SU-DHL-6 (cell line): Measurements from ENCODE around the gene PPP1R3C.

ENCODE experiments used
- H2AFZ ChIP-seq: fragments of 200-600 bp; sonication (generic); 2 replicates; pipeline ENCODE4 v1.6.1; 2014; ENCODE audit warnings: low read depth, mild to moderate bottlenecking, moderate library complexity, mixed read lengths, antibody characterized with exemption, low read length; ENCODE audit not compliant: severe bottlenecking
- H3F3A ChIP-seq: fragments of 200-600 bp; shearing (Covaris generic); 2 replicates; pipeline ENCODE4 v1.6.0; 2016; ENCODE audit warnings: antibody characterized with exemption, mild to moderate bottlenecking; ENCODE audit not compliant: insufficient read depth
- H3K27ac ChIP-seq: fragments of 200-600 bp; sonication (generic); 2 replicates; pipeline ENCODE4 v1.5.1; 2016; ENCODE audit warnings: low read depth, mild to moderate bottlenecking, low read length, moderate library complexity, mixed read lengths
- H3K27me3 ChIP-seq: fragments of 200-600 bp; sonication (generic), shearing (Covaris generic); 2 replicates; pipeline ENCODE4 v1.6.0; 2014; ENCODE audit warnings: mild to moderate bottlenecking, low read length
- H3K36me3 ChIP-seq: fragments of 200-600 bp; sonication (generic); 2 replicates; pipeline ENCODE4 v1.6.1; 2014; ENCODE audit warnings: mild to moderate bottlenecking, low read length, mixed read lengths
- H3K4me2 ChIP-seq: fragments of 300-600, 200-600 bp; shearing (Covaris generic), sonication (generic); 2 replicates; pipeline ENCODE4 v1.6.0; 2014; ENCODE audit warnings: low read length, low read depth, mild to moderate bottlenecking; ENCODE audit not compliant: poor library complexity, severe bottlenecking
- H3K4me3 ChIP-seq: fragments of 200-600 bp; sonication (generic); 2 replicates; pipeline ENCODE4 v1.5.1; 2014; ENCODE audit warnings: antibody characterized with exemption, low read length, mild to moderate bottlenecking, mixed read lengths; ENCODE audit not compliant: insufficient read depth, poor library complexity, severe bottlenecking
- H3K79me2 ChIP-seq: fragments of 200-600 bp; sonication (generic); 2 replicates; pipeline ENCODE4 v1.6.1; 2014; ENCODE audit warnings: mild to moderate bottlenecking, low read length, moderate library complexity; ENCODE audit not compliant: insufficient read depth
- H3K9ac ChIP-seq: fragments of 200-600 bp; sonication (generic); 2 replicates; pipeline ENCODE4 v1.7.0; 2014; ENCODE audit warnings: mild to moderate bottlenecking, low read length
- H3K9me2 ChIP-seq: fragments of 200-600 bp; sonication (generic); replicated peaks from 2 replicates; pipeline ENCODE4 v1.6.1; 2014; ENCODE audit warnings: low read length; ENCODE audit not compliant: insufficient read depth
- H3K9me3 ChIP-seq: fragments of 200-600 bp; sonication (generic); 2 replicates; pipeline ENCODE4 v1.6.1; 2014; ENCODE audit warnings: low read length, mixed read lengths; ENCODE audit not compliant: insufficient read depth
- H4K20me1 ChIP-seq: fragments of 200-600 bp; sonication (generic); 2 replicates; pipeline ENCODE4 v1.6.1; 2014; ENCODE audit warnings: low read depth, mild to moderate bottlenecking, antibody characterized with exemption, low read length, moderate library complexity, mixed read lengths
- EZH2phosphoT487 ChIP-seq: fragments of 200-600 bp; sonication (generic), shearing (Covaris generic); conservative IDR thresholded peaks from 2 replicates; pipeline ENCODE4 v1.6.1; 2018; ENCODE audit warnings: mild to moderate bottlenecking, antibody characterized with exemption, low read length, moderate library complexity, mixed read lengths
- TF ChIP-seq, protein P1 (sequence below): fragments of 200-600 bp; sonication (generic); IDR thresholded peaks from one replicate; pipeline ENCODE4 v1.5.1; 2017; ENCODE audit warnings: antibody characterized with exemption, mild to moderate bottlenecking, low read length, moderate library complexity; ENCODE audit not compliant: insufficient read depth, poor library complexity, severe bottlenecking

Gene PPP1R3C

DNA sequence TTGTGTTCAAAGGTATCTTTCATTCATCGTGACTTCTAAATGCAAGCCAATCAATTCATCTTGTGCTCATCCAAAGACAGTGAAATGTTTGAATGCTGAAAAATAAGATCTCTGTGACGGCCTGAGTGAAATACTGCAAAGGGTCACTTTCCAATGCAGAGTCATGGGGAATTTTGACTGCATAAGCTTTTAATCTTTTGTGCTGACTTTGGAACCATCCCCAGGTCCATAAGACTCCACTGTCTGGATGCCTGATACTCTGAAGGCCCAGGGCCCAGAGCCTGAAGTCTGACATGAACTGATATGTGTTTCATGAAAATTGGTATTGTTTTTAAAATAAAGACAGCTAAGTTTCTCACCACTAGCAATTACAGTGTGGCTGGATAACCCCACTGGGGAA, 39.0 kb downstream of the PPP1R3C start:
- no peaks in the 10 kb centered on the region for H4K20me1 ChIP-seq
- H3F3A ChIP-seq = no peaks in the 10 kb centered on the region
- H3K27me3 ChIP-seq = 0 out of 2 replicates have a peak, but pooled peaks cover 2% of the 10 kb centered on the region
- no peaks in the 10 kb centered on the region for H3K9me3 ChIP-seq
- H3K4me2 ChIP-seq = no peak overlapping the region
- TF ChIP-seq, protein P1, sequence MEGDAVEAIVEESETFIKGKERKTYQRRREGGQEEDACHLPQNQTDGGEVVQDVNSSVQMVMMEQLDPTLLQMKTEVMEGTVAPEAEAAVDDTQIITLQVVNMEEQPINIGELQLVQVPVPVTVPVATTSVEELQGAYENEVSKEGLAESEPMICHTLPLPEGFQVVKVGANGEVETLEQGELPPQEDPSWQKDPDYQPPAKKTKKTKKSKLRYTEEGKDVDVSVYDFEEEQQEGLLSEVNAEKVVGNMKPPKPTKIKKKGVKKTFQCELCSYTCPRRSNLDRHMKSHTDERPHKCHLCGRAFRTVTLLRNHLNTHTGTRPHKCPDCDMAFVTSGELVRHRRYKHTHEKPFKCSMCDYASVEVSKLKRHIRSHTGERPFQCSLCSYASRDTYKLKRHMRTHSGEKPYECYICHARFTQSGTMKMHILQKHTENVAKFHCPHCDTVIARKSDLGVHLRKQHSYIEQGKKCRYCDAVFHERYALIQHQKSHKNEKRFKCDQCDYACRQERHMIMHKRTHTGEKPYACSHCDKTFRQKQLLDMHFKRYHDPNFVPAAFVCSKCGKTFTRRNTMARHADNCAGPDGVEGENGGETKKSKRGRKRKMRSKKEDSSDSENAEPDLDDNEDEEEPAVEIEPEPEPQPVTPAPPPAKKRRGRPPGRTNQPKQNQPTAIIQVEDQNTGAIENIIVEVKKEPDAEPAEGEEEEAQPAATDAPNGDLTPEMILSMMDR = no peak
- no peak for TF ChIP-seq EZH2phosphoT487
- no peaks in the 10 kb centered on the region for H3K36me3 ChIP-seq
- no peak overlapping the region for H3K27ac ChIP-seq
- no peak overlapping the region for H2AFZ ChIP-seq
- H3K9me2 ChIP-seq = no peaks in the 10 kb centered on the region
- H3K9ac ChIP-seq = no peak overlapping the region
- no peaks in the 10 kb centered on the region for H3K79me2 ChIP-seq
- H3K4me3 ChIP-seq = no peak overlapping the region

DNA sequence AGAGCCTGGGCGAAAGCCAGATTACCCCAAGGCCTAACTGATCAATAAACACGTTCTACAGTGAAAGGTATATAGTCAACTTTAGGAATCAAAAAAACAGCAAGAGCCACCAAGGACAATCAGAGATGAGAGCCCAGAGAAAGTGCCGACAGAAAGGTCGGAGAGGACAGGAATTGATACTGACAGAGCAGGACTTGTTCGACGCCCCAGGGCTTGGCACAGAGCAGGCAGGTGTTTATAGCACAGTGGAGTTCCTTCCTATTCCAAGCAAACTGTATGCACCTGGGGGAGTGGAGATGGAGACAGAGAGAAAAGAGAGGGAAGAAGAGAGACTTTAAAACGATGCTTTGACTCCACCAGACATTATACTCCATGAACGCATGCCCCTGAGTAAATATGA, 39.5 kb downstream of the PPP1R3C start:
- no peaks in the 10 kb centered on the region for H4K20me1 ChIP-seq
- H3K79me2 ChIP-seq = no peaks in the 10 kb centered on the region
- no peak overlapping the region for H3K27ac ChIP-seq
- H2AFZ ChIP-seq = no peak overlapping the region
- no peaks in the 10 kb centered on the region for H3K9me3 ChIP-seq
- H3K27me3 ChIP-seq = 0 out of 2 replicates have a peak, but pooled peaks cover 2% of the 10 kb centered on the region
- TF ChIP-seq EZH2phosphoT487 = no peak
- TF ChIP-seq, protein P1 = no peak
- H3F3A ChIP-seq = no peaks in the 10 kb centered on the region
- H3K9ac ChIP-seq = no peak overlapping the region
- no peaks in the 10 kb centered on the region for H3K9me2 ChIP-seq
- H3K4me2 ChIP-seq = no peak overlapping the region
- no peaks in the 10 kb centered on the region for H3K36me3 ChIP-seq
- no peak overlapping the region for H3K4me3 ChIP-seq

DNA sequence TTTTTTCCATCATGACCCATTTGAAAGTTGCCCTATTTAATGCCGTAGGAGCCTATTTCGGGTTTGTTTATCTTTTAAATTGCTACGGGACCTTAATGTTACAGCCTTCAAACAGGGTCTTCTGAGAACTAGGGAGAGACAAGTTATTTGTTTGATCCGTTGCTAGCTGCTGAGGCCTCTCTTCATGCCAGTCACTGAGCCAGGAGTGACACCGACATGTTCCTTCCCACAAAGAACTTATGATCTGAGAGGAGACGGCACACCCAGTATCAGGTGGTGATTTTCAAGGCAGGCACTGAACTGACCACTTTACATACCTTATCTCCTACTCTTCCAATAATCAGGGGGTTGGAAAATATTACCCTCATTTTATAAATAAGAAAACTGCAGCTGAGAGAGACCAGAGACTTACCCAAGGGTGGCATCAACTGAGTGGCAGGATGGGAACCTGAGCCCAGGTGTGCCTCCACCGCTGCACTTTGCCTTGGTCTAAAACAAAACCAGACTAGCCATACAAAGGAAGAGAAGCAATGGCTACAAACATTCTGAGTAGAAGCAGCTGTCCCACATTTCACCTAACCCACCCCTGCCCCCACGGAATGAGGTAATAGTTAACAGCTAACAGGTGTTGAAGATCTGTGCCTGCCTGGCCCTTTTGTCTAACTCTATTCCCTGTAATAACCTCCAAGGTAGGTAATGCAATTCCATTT, 40.5 kb downstream of the PPP1R3C start:
- H3K36me3 ChIP-seq = no peaks in the 10 kb centered on the region
- TF ChIP-seq, protein P1 = no peak
- no peak for TF ChIP-seq EZH2phosphoT487
- H3K27ac ChIP-seq = no peak overlapping the region
- no peak overlapping the region for H3K4me2 ChIP-seq
- H3K9me3 ChIP-seq = no peaks in the 10 kb centered on the region
- no peak overlapping the region for H3K9ac ChIP-seq
- H2AFZ ChIP-seq = no peak overlapping the region
- H3F3A ChIP-seq = no peaks in the 10 kb centered on the region
- no peaks in the 10 kb centered on the region for H3K79me2 ChIP-seq
- no peak overlapping the region for H3K4me3 ChIP-seq
- H3K9me2 ChIP-seq = no peaks in the 10 kb centered on the region
- H4K20me1 ChIP-seq = no peaks in the 10 kb centered on the region
- 0 out of 2 replicates have a peak, but pooled peaks cover 2% of the 10 kb centered on the region for H3K27me3 ChIP-seq
